Measurements from ENCODE around the gene RPS6KA3. TPM values are rescaled to one million over a fixed set of nuclear protein-coding genes. Genes with fewer than 3 reads are reported as not detected.

The RPS6KA3 gene
- total and polyA plus RNA-seq, 2 of the 8 experiments (the other 6 are each of a cell fraction or from before 2014, with no cell fraction given), result 7.1 to 13.0 TPM

- no peak for TF ChIP-seq CTCF (IDR thresholded peaks at IDR 0.05; ENCODE audit: control extremely low read depth in 1 of 3, insufficient read depth in 1 of 3, low read depth in 1 of 3, low read length in 3 of 3)
- TF ChIP-seq TAF1 (IDR thresholded peaks at IDR 0.05; ENCODE audit: low read depth, low read length), result no peak
- TF ChIP-seq SIRT6 (IDR thresholded peaks at IDR 0.05; ENCODE audit: low read length), result no peak
- TF ChIP-seq HDAC6 (IDR thresholded peaks at IDR 0.05; ENCODE audit: low read depth, low read length), result no peak
- TF ChIP-seq MAFK (IDR thresholded peaks at IDR 0.05; ENCODE audit: low read depth, low read length), result no peak
Observed at GRCh38 chrX:20230406-20230805, 36.3 kb downstream of the RPS6KA3 start (continued).
